BLaER1 (cell line): ENCODE data around the gene KRT76.
"Not testable (repeated sequence)": the region's sequence is repeated elsewhere in the genome, so short reads cannot be mapped to it uniquely, and the experiment has no call there.

Experiments
- H3K27ac ChIP-seq: shearing (Covaris generic); formaldehyde crosslinking; 2 replicates; pipeline ENCODE4 v1.8.1; 2022
- H3K27me3 ChIP-seq: shearing (Covaris generic); formaldehyde crosslinking; 2 replicates; pipeline ENCODE4 v1.8.1; 2022
- H3K36me3 ChIP-seq: shearing (Covaris generic); formaldehyde crosslinking; 2 replicates; pipeline ENCODE4 v1.8.1; 2022
- H3K4me1 ChIP-seq: shearing (Covaris generic); formaldehyde crosslinking; 2 replicates; pipeline ENCODE4 v1.8.1; 2022
- H3K4me2 ChIP-seq: shearing (Covaris generic); formaldehyde crosslinking; 2 replicates; pipeline ENCODE4 v1.8.1; 2022
- H3K4me3 ChIP-seq: shearing (Covaris generic); formaldehyde crosslinking; 2 replicates; pipeline ENCODE4 v1.8.1; 2022
- H3K9ac ChIP-seq: shearing (Covaris generic); formaldehyde crosslinking; 2 replicates; pipeline ENCODE4 v1.8.1; 2022
- H3K9me3 ChIP-seq: shearing (Covaris generic); formaldehyde crosslinking; 2 replicates; pipeline ENCODE4 v1.8.1; 2022
- H4K20me1 ChIP-seq: shearing (Covaris generic); formaldehyde crosslinking; 2 replicates; pipeline ENCODE4 v1.8.1; 2022
- Cebpa-rat ChIP-seq: shearing (Covaris generic); IDR thresholded peaks from 2 replicates; pipeline ENCODE4 v1.8.1; 2022

The KRT76 gene

GRCh38 chr12:52798003-52798670, 21.0 kb upstream of the KRT76 start:
- no peak overlapping the region for H3K4me3 ChIP-seq
- H3K36me3 ChIP-seq: no peaks in the 10 kb centered on the region
- H3K27me3 ChIP-seq: no peaks in the 10 kb centered on the region
- no peaks in the 10 kb centered on the region for H4K20me1 ChIP-seq
- no peak overlapping the region for H3K4me2 ChIP-seq
- H3K4me1 ChIP-seq: no peaks in the 10 kb centered on the region
- TF ChIP-seq Cebpa-rat: no peak
- no peaks in the 10 kb centered on the region for H3K9me3 ChIP-seq
- H3K27ac ChIP-seq: no peak overlapping the region
- no peak overlapping the region for H3K9ac ChIP-seq

GRCh38 chr12:52797529-52797894, 20.4 kb upstream of the KRT76 start:
- H3K4me2 ChIP-seq: no peak overlapping the region
- no peak overlapping the region for H3K4me3 ChIP-seq
- H4K20me1 ChIP-seq: no peaks in the 10 kb centered on the region
- H3K27me3 ChIP-seq: no peaks in the 10 kb centered on the region
- TF ChIP-seq Cebpa-rat: no peak
- no peaks in the 10 kb centered on the region for H3K36me3 ChIP-seq
- H3K4me1 ChIP-seq: no peaks in the 10 kb centered on the region
- H3K27ac ChIP-seq: no peak overlapping the region
- H3K9me3 ChIP-seq: no peaks in the 10 kb centered on the region
- H3K9ac ChIP-seq: no peak overlapping the region

GRCh38 chr12:52796839-52797528, 19.8 kb upstream of the KRT76 start:
- TF ChIP-seq Cebpa-rat: no peak
- H3K9me3 ChIP-seq: no peaks in the 10 kb centered on the region
- no peak overlapping the region for H3K4me3 ChIP-seq
- no peak overlapping the region for H3K27ac ChIP-seq
- no peaks in the 10 kb centered on the region for H4K20me1 ChIP-seq
- no peaks in the 10 kb centered on the region for H3K4me1 ChIP-seq
- no peak overlapping the region for H3K9ac ChIP-seq
- no peak overlapping the region for H3K4me2 ChIP-seq
- H3K36me3 ChIP-seq: no peaks in the 10 kb centered on the region
- H3K27me3 ChIP-seq: no peaks in the 10 kb centered on the region

GRCh38 chr12:52796429-52796794, 19.3 kb upstream of the KRT76 start:
- no peaks in the 10 kb centered on the region for H3K27me3 ChIP-seq
- no peaks in the 10 kb centered on the region for H3K9me3 ChIP-seq
- H3K9ac ChIP-seq: no peak overlapping the region
- no peaks in the 10 kb centered on the region for H3K36me3 ChIP-seq
- no peak overlapping the region for H3K4me3 ChIP-seq
- H3K4me1 ChIP-seq: no peaks in the 10 kb centered on the region
- TF ChIP-seq Cebpa-rat: no peak
- H4K20me1 ChIP-seq: no peaks in the 10 kb centered on the region
- H3K27ac ChIP-seq: no peak overlapping the region
- no peak overlapping the region for H3K4me2 ChIP-seq

- no peak within 1 kb of the TSS for H3K4me2 ChIP-seq
- H3K4me1 ChIP-seq: no peaks in the 10 kb centered on the region
- H3K27me3 ChIP-seq: no peaks in the 10 kb centered on the region
- H3K9ac ChIP-seq: no peak within 1 kb of the TSS
- H4K20me1 ChIP-seq: no peaks in the 10 kb centered on the region
- no peaks in the 10 kb centered on the region for H3K36me3 ChIP-seq
- no peak within 1 kb of the TSS for H3K27ac ChIP-seq
- no peak for TF ChIP-seq Cebpa-rat
- no peak within 1 kb of the TSS for H3K4me3 ChIP-seq
- H3K9me3 ChIP-seq: no peaks in the 10 kb centered on the region
Observed at GRCh38 chr12:52795694-52796428, 18.7 kb upstream of the KRT76 start, which contains the start of gene KRT3. Gene KRT3, minus strand, starts transcription at chr12:52796117. Its CDS starts 75 bp downstream, at chr12:52796042.

GRCh38 chr12:52795332-52795674, 18.2 kb upstream of the KRT76 start:
- not testable (repeated sequence) for H3K4me3 ChIP-seq, H3K9ac ChIP-seq, H3K4me2 ChIP-seq, H3K27me3 ChIP-seq, H3K9me3 ChIP-seq, H4K20me1 ChIP-seq, H3K36me3 ChIP-seq, H3K4me1 ChIP-seq, H3K27ac ChIP-seq

- Histone ChIP-seq H4K20me1 (no peaks in the 10 kb centered on the region), H3K4me2 (no peak overlapping the region), H3K9ac (no peak overlapping the region), H3K4me1 (no peaks in the 10 kb centered on the region), H3K9me3 (no peaks in the 10 kb centered on the region), H3K36me3 (no peaks in the 10 kb centered on the region), H3K4me3 (no peak overlapping the region), H3K27ac (no peak overlapping the region), H3K27me3 (no peaks in the 10 kb centered on the region)
- TF ChIP-seq Cebpa-rat: no peak
Observed at GRCh38 chr12:52794479-52795331, 17.6 kb upstream of the KRT76 start.

- no peaks in the 10 kb centered on the region for H3K27me3 ChIP-seq
- no peak overlapping the region for H3K9ac ChIP-seq
- no peaks in the 10 kb centered on the region for H3K9me3 ChIP-seq
- no peak overlapping the region for H3K4me2 ChIP-seq
- H3K4me3 ChIP-seq: no peak overlapping the region
- H3K27ac ChIP-seq: no peak overlapping the region
- TF ChIP-seq Cebpa-rat: no peak
- no peaks in the 10 kb centered on the region for H4K20me1 ChIP-seq
- no peaks in the 10 kb centered on the region for H3K4me1 ChIP-seq
- H3K36me3 ChIP-seq: no peaks in the 10 kb centered on the region
Observed at GRCh38 chr12:52792185-52793029, 15.3 kb upstream of the KRT76 start.
